Ovary (tissue), 9 donors: Measurements from ENCODE around the gene C19orf33. TPM values are rescaled to one million over a fixed set of nuclear protein-coding genes. Genes with fewer than 3 reads are reported as not detected.

Experiments used
- DNase-seq, 5 donors: peaks; one replicate each; pipeline ENCODE4 v3.0.0-alpha.2; 2019 to 2020
- H3K27ac ChIP-seq, 2 donors: fragments of 200-600 bp; one replicate each; pipeline versions ENCODE4 v1.5.1 to v1.8.0; 2019 to 2022
- H3K27me3 ChIP-seq: fragments of 200-600 bp; one replicate; pipeline ENCODE4 v1.8.0; 2022
- H3K36me3 ChIP-seq: fragments of 200-600 bp; sonication (generic); one replicate; pipeline ENCODE4 v1.5.1; 2019
- H3K4me1 ChIP-seq: one replicate; pipeline ENCODE4 v1.8.1; 2013; ENCODE audit warnings: mild to moderate bottlenecking, moderate library complexity; ENCODE audit not compliant: insufficient read depth
- H3K4me3 ChIP-seq: fragments of 200-600 bp; sonication (generic); one replicate; pipeline ENCODE4 v1.5.1; 2017
- H3K9me3 ChIP-seq, 2 donors: fragments of 200-600 bp in 1 of 2; sonication (generic) in 1 of 2; one replicate each; pipeline versions ENCODE4 v1.5.1 to v1.8.1; 2013 to 2019; ENCODE audit warnings: mild to moderate bottlenecking in 1 of 2, moderate library complexity in 1 of 2
- EP300 ChIP-seq: sonication (generic); formaldehyde crosslinking; IDR thresholded peaks from one replicate; pipeline ENCODE4 v1.6.1; 2017; ENCODE audit warnings: antibody characterized with exemption
- POLR2A ChIP-seq: fragments of 450-650 bp; IDR thresholded peaks from one replicate; pipeline ENCODE4 v1.6.1; 2017; ENCODE audit warnings: antibody characterized with exemption, mild to moderate bottlenecking, moderate library complexity
- WGBS, 3 donors: extraction: QIAGEN DNeasy Blood & Tissue Kit in 1 of 3; methylation state at CpG; one replicate each; pipeline versions ENCODE4 v1.1.5 to v1.1.7; 2013 to 2017; 5-methylcytosine and 5-hydroxymethylcytosine counted together
- intact Hi-C, 4 donors: fragments of 100-400 bp; cut with DNase I; formaldehyde crosslinking; loops; one replicate each; pipeline versions ENCODE4 v1.11.0 to v1.15.1; 2022 to 2023
- polyA plus RNA-seq, 2 donors: library from polyadenylated mRNA; stranded (reverse); fragments of 200-250 nt in 1 of 2; fragments of 350-450 nt in 1 of 2; fragmentation: Illumina TruSeq in 1 of 2; extraction: RNeasy Lipid Tissue Mini Kit (QIAGEN cat#74804) in 1 of 2; gene quantifications; one replicate each; pipeline ENCODE4 v1.2.3, GENCODE V29; 2013 to 2014
- total RNA-seq, 7 donors: library from RNA; depleted of rRNA in 2 of 7; stranded (reverse); fragments of >200 nt in 2 of 7; fragmentation: NEBNext Ultra II Directional in 3 of 7; extraction: Animal tissue kit (Norgen Biotek cat#: 25700) in 3 of 7; gene quantifications; one replicate each; pipeline versions ENCODE4 v1.1.0 to v1.2.4, GENCODE V29; 2016 to 2023
- TF ChIP-seq, protein P1 (sequence below), 3 donors: fragments of 450-650 bp in 2 of 3; fragments of 200-600 bp in 1 of 3; IDR thresholded peaks; one replicate each; pipeline versions ENCODE4 v1.5.1 to v1.8.0; 2016 to 2022; ENCODE audit warnings: antibody characterized with exemption in 3 of 3, mild to moderate bottlenecking in 1 of 3
- donor health status: DM: no; HTN: no; CAD: no; lungs with moderate emphysema.
- donor health status: DM: no; HTN: no; CAD: no.
- donor health status: Bipolar disorder and iron deficiency.
- donor health status: DM: yes; HTN: yes; CAD: no.
- donor health status: DM: no; HTN: no; CAD: no.
- donor health status: DM: yes; HTN: yes; CAD: no.

Gene C19orf33
- total and polyA plus RNA-seq, 9 donors, result 1.8 to 179 (median 8.9) TPM; not detected in 2

DNA sequence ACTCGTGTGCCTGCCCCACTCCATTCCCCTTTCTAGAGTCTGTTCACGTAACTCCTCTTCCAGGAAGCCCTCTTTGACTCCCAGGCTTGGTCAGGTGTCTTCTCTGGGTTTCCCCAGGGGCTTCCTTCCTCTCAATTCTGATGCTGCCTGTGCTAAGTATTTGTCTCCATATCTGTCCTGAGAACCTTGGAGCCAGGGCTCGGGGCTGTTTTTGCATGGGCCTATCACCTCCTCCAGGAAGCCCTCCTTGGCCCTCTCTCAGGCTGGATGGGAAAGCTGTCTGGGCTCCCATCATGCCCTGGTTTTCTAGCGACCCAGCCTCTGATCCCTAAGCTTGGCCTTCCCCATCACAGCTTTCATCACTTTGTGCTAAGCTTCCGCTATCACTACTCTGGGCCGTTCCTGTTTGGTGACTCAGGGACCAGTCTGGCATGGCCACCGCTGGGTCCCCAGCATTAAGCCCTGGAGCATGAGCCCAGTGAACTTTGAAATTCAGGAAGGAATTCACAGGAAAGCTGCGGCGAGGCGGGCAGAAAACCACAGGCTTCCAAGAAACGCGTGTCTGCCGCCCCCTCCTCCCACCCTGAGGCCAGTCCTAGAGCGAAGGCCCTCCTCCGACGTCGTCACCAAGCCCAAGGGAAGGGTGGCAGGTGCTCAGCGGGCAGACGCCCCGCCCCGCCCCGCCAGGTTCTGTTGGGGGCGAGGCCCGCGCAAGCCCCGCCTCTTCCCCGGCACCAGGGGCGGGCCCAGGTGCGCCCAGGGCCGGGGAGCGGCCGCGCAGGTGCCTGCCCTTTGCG is 40.2 kb upstream of the C19orf33 start:
- DNase-seq, result peak in 3 of 5 donors; percentile 59 to 70 (median 61)
- H3K36me3 ChIP-seq, result no peaks in the 10 kb centered on the region
- peak overlapping the region; percentile 93 to 95 for H3K27ac ChIP-seq
- peaks cover 7% of the 10 kb centered on the region for H3K4me1 ChIP-seq
- TF ChIP-seq POLR2A, result no peak
- H3K4me3 ChIP-seq, result peak overlapping the region; percentile 44
- 8 to 20% (median 12%) methylated on average over 18 to 34 of the region's 34 CpGs for WGBS, 3 donors
- intact Hi-C loops, result no loop called here
- no peaks in the 10 kb centered on the region for H3K9me3 ChIP-seq
- H3K27me3 ChIP-seq, result no peaks in the 10 kb centered on the region

DNA sequence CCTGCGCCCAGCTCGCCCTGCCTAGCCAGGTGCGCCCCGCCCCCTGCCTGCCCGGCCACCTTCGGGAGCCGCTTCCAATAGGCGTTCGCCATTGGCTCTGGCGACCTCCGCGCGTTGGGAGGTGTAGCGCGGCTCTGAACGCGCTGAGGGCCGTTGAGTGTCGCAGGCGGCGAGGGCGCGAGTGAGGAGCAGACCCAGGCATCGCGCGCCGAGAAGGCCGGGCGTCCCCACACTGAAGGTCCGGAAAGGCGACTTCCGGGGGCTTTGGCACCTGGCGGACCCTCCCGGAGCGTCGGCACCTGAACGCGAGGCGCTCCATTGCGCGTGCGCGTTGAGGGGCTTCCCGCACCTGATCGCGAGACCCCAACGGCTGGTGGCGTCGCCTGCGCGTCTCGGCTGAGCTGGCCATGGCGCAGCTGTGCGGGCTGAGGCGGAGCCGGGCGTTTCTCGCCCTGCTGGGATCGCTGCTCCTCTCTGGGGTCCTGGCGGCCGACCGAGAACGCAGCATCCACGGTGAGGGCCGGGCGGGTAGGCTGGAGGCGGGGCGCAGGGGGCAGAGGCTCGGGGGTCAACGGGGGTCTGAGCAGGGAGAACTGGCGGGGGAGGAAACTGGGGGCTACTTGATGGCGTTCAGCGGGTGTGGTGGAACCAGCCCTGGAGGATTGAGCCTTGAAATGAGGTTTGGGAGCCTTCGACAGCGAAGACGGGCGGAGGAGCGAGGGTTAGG is 39.4 kb upstream of the C19orf33 start, which contains the start of gene SPINT2:
Gene SPINT2 (plus strand): TSS at position 88 of the 727 bp plus-strand sequence. CDS start 320 bp downstream, at position 408.
- intact Hi-C loops, result no loop called here
- 10 to 15% (median 11%) methylated on average over 58 to 78 of the region's 78 CpGs for WGBS, 3 donors
- Histone ChIP-seq H3K27ac (peak within 1 kb of the TSS; percentile 93 to 95), H3K4me3 (peak within 1 kb of the TSS; percentile 44), H3K4me1 (peaks cover 7% of the 10 kb centered on the region), H3K27me3 (no peaks in the 10 kb centered on the region), H3K36me3 (no peaks in the 10 kb centered on the region), H3K9me3 (no peaks in the 10 kb centered on the region)
- peak in 4 of 5 donors; percentile 54 to 74 (median 64) for DNase-seq
- TF ChIP-seq POLR2A (peak; percentile 32), EP300 (no peak)

DNA sequence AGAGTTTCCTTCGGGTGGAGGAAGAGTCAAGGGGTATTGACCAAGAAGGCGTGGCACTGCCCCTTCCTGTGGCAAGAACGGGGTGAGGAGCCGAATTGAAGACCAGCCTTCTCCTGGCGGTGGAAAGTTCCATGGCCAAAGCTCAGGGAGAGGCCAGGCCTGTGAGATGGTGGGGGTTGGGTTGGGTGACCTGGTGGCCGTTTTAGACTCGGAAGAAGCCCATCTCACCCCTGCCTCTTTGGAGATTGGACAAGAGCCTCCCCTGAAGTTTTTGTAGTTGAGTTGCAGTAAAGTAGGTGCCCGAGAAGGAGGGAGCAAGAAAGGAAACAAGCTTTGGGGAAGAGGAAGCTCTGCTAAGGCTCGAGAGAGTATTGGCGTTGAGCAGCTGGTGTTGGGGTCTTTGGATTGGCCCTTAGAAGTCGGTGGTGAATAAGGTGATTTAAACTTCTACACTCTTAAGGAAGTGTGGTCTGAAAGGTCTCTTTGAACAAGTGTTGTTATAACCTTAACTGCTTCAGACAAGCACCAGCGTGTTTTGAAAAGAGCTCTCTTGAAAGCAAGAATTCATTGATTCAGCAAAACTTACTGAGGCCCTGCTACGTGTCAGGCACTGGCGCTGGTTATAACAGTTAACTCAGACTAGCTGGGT is 38.7 kb upstream of the C19orf33 start:
- peaks cover 7% of the 10 kb centered on the region for H3K4me1 ChIP-seq
- peak overlapping the region; percentile 44 for H3K4me3 ChIP-seq
- no peaks in the 10 kb centered on the region for H3K27me3 ChIP-seq
- peak in 1 of 5 donors; percentile 33 for DNase-seq
- 57 to 65% (median 62%) methylated on average over 14 of the region's 14 CpGs for WGBS, 3 donors
- intact Hi-C loops, result no loop called here
- no peak for TF ChIP-seq EP300
- TF ChIP-seq POLR2A, result no peak
- TF ChIP-seq, protein P1, sequence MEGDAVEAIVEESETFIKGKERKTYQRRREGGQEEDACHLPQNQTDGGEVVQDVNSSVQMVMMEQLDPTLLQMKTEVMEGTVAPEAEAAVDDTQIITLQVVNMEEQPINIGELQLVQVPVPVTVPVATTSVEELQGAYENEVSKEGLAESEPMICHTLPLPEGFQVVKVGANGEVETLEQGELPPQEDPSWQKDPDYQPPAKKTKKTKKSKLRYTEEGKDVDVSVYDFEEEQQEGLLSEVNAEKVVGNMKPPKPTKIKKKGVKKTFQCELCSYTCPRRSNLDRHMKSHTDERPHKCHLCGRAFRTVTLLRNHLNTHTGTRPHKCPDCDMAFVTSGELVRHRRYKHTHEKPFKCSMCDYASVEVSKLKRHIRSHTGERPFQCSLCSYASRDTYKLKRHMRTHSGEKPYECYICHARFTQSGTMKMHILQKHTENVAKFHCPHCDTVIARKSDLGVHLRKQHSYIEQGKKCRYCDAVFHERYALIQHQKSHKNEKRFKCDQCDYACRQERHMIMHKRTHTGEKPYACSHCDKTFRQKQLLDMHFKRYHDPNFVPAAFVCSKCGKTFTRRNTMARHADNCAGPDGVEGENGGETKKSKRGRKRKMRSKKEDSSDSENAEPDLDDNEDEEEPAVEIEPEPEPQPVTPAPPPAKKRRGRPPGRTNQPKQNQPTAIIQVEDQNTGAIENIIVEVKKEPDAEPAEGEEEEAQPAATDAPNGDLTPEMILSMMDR (IDR thresholded peaks at IDR 0.05), result no peak
- H3K27ac ChIP-seq, result peak overlapping the region; percentile 93 to 95
- no peaks in the 10 kb centered on the region for H3K36me3 ChIP-seq
- no peaks in the 10 kb centered on the region for H3K9me3 ChIP-seq

DNA sequence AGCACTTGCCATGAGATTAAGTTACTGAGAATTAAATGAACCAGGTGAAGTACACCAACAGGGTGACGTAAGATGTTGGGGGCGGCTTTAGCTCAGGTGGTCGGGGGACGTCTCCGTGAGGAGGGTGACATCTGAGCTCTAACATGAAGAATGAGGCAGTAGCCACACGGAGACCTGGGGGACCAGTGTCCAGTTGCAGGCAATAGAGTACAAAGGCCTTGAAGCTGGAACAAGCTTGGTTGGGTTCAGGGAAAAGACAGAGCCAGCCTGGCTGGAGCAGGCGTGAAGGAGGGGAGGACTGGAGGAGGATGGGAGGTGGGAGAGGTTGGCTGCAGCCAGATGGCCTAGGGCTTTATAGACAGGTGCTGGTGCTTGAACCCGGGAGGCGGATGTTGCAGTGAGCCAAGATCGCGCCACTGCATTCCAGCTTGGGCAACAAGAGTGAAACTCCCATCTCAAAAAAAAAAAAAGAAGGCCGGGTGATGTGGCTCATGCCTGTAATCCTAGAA is 38.1 kb upstream of the C19orf33 start:
- Histone ChIP-seq H3K9me3 (no peaks in the 10 kb centered on the region), H3K36me3 (no peaks in the 10 kb centered on the region), H3K4me1 (peaks cover 7% of the 10 kb centered on the region), H3K27ac (peak overlapping the region in 1 of 2 donors; percentile 93), H3K4me3 (no peak overlapping the region), H3K27me3 (no peaks in the 10 kb centered on the region)
- intact Hi-C loops, result no loop called here
- no peak for DNase-seq
- TF ChIP-seq EP300 (no peak), POLR2A (no peak)
- TF ChIP-seq, protein P1 (IDR thresholded peaks at IDR 0.05), result no peak
- whole genome bisulfite sequencing, 3 donors, result 88 to 93% (median 91%) methylated on average over 12 of the region's 12 CpGs

DNA sequence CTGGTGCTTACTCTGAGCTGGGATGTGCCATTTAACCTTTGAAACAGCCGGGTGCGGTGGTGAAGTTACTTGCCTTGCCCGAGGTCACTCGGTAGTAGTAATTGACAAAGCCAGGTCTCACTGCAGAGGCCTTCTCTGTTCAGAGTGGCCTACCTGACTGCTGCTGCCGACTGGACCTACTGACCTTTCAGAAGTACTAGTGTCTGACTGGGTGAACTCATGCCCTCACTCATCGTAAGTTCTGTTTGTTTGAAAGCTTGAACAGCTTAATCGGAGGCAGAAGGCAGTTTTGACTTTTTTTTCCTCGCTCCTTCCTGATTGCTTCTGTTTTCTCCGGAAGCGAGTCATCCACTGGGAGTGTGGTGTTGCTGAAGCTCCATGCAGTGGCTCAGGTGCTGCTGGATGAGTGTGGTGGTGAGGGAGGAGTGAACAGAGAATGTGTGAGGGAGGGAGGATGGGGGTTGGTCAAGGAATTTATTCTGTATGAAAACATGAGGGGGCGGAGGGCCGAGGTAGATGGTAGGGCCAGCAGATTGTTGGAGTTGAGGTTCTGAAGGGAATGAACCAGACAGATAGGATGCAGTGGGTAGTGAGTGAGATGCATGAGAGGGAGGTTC is 37.0 kb upstream of the C19orf33 start:
- no peaks in the 10 kb centered on the region for H3K9me3 ChIP-seq
- peak overlapping the region; percentile 20 to 32 for H3K27ac ChIP-seq
- 41 to 66% (median 55%) methylated on average over 12 of the region's 12 CpGs for WGBS, 3 donors
- no peaks in the 10 kb centered on the region for H3K27me3 ChIP-seq
- intact Hi-C loops, result no loop called here
- H3K36me3 ChIP-seq, result no peaks in the 10 kb centered on the region
- no peak for TF ChIP-seq EP300
- TF ChIP-seq, protein P1 (IDR thresholded peaks at IDR 0.05), result no peak
- TF ChIP-seq POLR2A, result no peak
- H3K4me3 ChIP-seq, result no peak overlapping the region
- no peak for DNase-seq
- peaks cover 7% of the 10 kb centered on the region for H3K4me1 ChIP-seq
